WI38 (cell line): ENCODE data around the gene RTL9.
"Not testable (repeated sequence)": the region's sequence is repeated elsewhere in the genome, so short reads cannot be mapped to it uniquely, and the experiment has no call there.

Experiments
- H3K4me3 ChIP-seq: 2 replicates; pipeline ENCODE4 v1.5.1; 2011; ENCODE audit warnings: low read depth, mild to moderate bottlenecking, control low read depth, low read length
- CTCF ChIP-seq: IDR thresholded peaks from 2 replicates; pipeline ENCODE4 v1.5.1; 2012; ENCODE audit warnings: low read depth, mild to moderate bottlenecking, control low read depth, low read length

The RTL9 gene

GRCh38 chrX:110322603-110323002 lies 36.0 kb upstream of the RTL9 start:
- no peak overlapping the region for H3K4me3 ChIP-seq
- no peak for TF ChIP-seq CTCF

- no peak for TF ChIP-seq CTCF
Measured at GRCh38 chrX:110326712-110327111, 31.9 kb upstream of the RTL9 start.

GRCh38 chrX:110327336-110327735 lies 31.3 kb upstream of the RTL9 start:
- no peak overlapping the region for H3K4me3 ChIP-seq
- TF ChIP-seq CTCF: no peak

More at GRCh38 chrX:110326712-110327111, 31.9 kb upstream of the RTL9 start:
- H3K4me3 ChIP-seq: no peak overlapping the region

GRCh38 chrX:110328613-110329012 lies 30.0 kb upstream of the RTL9 start:
- H3K4me3 ChIP-seq: not testable (repeated sequence)

GRCh38 chrX:110331444-110332030 lies 27.1 kb upstream of the RTL9 start:
- H3K4me3 ChIP-seq: no peak overlapping the region
- TF ChIP-seq CTCF: no peak

GRCh38 chrX:110333458-110333857 lies 25.2 kb upstream of the RTL9 start:
- H3K4me3 ChIP-seq: not testable (repeated sequence)

GRCh38 chrX:110338935-110339334 lies 19.7 kb upstream of the RTL9 start:
- TF ChIP-seq CTCF: no peak
- no peak overlapping the region for H3K4me3 ChIP-seq

GRCh38 chrX:110341189-110342035 lies 17.2 kb upstream of the RTL9 start:
- H3K4me3 ChIP-seq: no peak overlapping the region

More at GRCh38 chrX:110341189-110342035, 17.2 kb upstream of the RTL9 start:
- TF ChIP-seq CTCF: no peak
